Measurements from ENCODE around the gene NAT14. TPM values are rescaled to one million over a fixed set of nuclear protein-coding genes. Genes with fewer than 3 reads are reported as not detected.

Gene NAT14
- total and polyA plus RNA-seq, 2 of the 8 experiments (the other 6 are each of a cell fraction or from before 2014, with no cell fraction given), result 47.1 to 71.2 TPM

DNA sequence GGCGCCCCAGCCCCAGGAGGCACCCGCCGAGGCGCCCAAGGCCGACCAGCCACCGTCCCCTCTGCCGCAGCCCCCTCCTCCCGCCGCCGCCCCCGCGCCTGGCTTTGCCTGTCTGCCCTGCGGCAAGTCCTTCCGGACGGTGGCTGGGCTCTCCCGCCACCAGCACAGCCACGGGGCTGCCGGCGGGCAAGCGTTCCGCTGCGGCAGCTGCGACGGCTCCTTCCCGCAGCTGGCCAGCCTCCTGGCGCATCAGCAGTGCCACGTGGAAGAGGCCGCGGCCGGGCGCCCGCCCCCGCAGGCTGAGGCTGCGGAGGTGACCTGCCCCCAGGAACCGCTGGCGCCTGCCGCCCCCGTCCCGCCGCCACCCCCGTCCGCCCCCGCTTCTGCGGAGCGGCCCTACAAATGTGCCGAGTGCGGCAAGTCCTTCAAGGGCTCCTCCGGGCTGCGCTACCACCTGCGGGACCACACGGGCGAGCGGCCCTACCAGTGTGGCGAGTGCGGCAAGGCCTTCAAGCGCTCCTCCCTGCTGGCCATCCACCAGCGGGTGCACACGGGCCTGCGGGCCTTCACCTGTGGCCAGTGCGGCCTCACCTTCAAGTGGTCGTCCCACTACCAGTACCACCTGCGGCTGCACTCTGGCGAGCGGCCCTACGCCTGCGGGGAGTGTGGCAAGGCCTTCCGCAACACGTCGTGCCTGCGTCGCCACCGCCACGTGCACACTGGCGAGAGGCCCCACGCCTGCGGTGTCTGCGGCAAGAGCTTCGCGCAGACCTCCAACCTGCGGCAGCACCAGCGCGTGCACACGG, 2.6 kb upstream of the NAT14 start:
- H3K79me2 ChIP-seq (ENCODE audit: control insufficient read depth in 1 of 2, insufficient read depth in 2 of 2, low read length in 2 of 2), result peaks cover 0 to 23% of the 10 kb centered on the region in 2 experiments; a peak in 2 of 4 replicates
- no peak overlapping the region for H3K4ac ChIP-seq (replicated peaks; ENCODE audit: insufficient read length, low read depth, low read length)
- H3K4me2 ChIP-seq (ENCODE audit: insufficient read depth in 1 of 2, low read depth in 2 of 2, low read length in 2 of 2), result peak overlapping the region in 1 of 2 experiments; percentile 53; a peak in 2 of 4 replicates
- H3K9ac ChIP-seq (replicated peaks in 1 of 4; ENCODE audit: extremely low read depth in 1 of 4, low read depth in 3 of 4, low read length in 3 of 4), result no peak overlapping the region
- peaks cover 0 to 10% (median 0%) of the 10 kb centered on the region in 4 experiments; a peak in 2 of 8 replicates for H3K36me3 ChIP-seq (ENCODE audit: control insufficient read depth in 2 of 4, insufficient read depth in 4 of 4, low read length in 3 of 4)
- no peak overlapping the region for H3K56ac ChIP-seq (replicated peaks; ENCODE audit: insufficient read length, low read depth, low read length)
- 0 out of 2 replicates have a peak overlapping the region, but pooled peaks have one; percentile 48 for H2AK5ac ChIP-seq (ENCODE audit: low read depth, low read length)
- peaks cover 0 to 30% (median 21%) of the 10 kb centered on the region in 4 experiments; a peak in 6 of 7 replicates for H3K4me1 ChIP-seq (replicated peaks in 1 of 4; ENCODE audit: control insufficient read depth in 3 of 4, insufficient read depth in 4 of 4, low read length in 3 of 4)
- DNase-seq (ENCODE audit: low read depth in 1 of 2, low spot score in 2 of 2) (peak in 1 of 2 experiments; percentile 71), FAIRE-seq (no peak)
- no peak overlapping the region for H4K5ac ChIP-seq (ENCODE audit: insufficient read length, low read depth, low read length)
- H3K14ac ChIP-seq (ENCODE audit: insufficient read length), result no peak overlapping the region
- CTCF ChIA-PET (ENCODE audit: partially characterized antibody), result interaction anchor here (0.6 to 3.9 kb wide), 7 partner anchors 9 to 150 kb away, joined by 3 to 21 read pairs (median 5); no protein-coding TSS in a partner anchor
- no peak overlapping the region for H4K91ac ChIP-seq (replicated peaks; ENCODE audit: insufficient read length, low read length)
- H4K8ac ChIP-seq (ENCODE audit: extremely low read depth, insufficient read depth, low read length), result peak overlapping the region; percentile 42
- H3K27me3 ChIP-seq (replicated peaks in 1 of 4; ENCODE audit: control insufficient read depth in 3 of 4, extremely low read depth in 1 of 4, insufficient read depth in 3 of 4, low read length in 3 of 4), result no peaks in the 10 kb centered on the region
- H2BK12ac ChIP-seq (ENCODE audit: low read depth, low read length), result peak overlapping the region; percentile 80; the same call in 1 of the 2 replicates
- peak overlapping the region; percentile 48; the same call in 1 of the 2 replicates for H2BK20ac ChIP-seq (ENCODE audit: low read length)
- H3K79me1 ChIP-seq (ENCODE audit: low read depth, low read length), result peaks cover 13% of the 10 kb centered on the region
- 89% methylated on average over 40 of the region's 83 CpGs; no CpG with 5 or more reads in 1 of the 2 experiments for WGBS, 2 experiments (ENCODE audit: extremely low coverage in 1 of 2, insufficient coverage in 1 of 2, insufficient read length in 1 of 2, insufficient replicate concordance in 2 of 2, low coverage in 1 of 2, low lambda C conversion rate in 2 of 2, missing lambda C conversion rate in 1 of 2)
- no peak overlapping the region for H2AFZ ChIP-seq (ENCODE audit: low read length)
- H3K18ac ChIP-seq (ENCODE audit: extremely low read depth, low read length), result no peak overlapping the region; the same call in 1 of the 2 replicates
- H2BK5ac ChIP-seq (ENCODE audit: low read depth, low read length), result no peak overlapping the region
- no peak overlapping the region; a peak in 1 of 8 replicates for H3K4me3 ChIP-seq (ENCODE audit: extremely low read depth in 1 of 4, insufficient read depth in 2 of 4, low read depth in 3 of 4, low read length in 4 of 4)
- H2BK15ac ChIP-seq (ENCODE audit: low read length), result peak overlapping the region; percentile 81; the same call in 1 of the 2 replicates
- POLR2A ChIA-PET (ENCODE audit: partially characterized antibody), result interaction anchor here (0.6 to 4.9 kb wide), 6 partner anchors 8 to 22 kb away, joined by 3 to 27 read pairs (median 4); no protein-coding TSS in a partner anchor
- no peaks in the 10 kb centered on the region for H3K9me3 ChIP-seq (ENCODE audit: insufficient read depth in 2 of 2, low read depth in 1 of 2, low read length in 1 of 2)
- no peak overlapping the region for H3K23ac ChIP-seq (ENCODE audit: insufficient read length)
- peaks cover 8% of the 10 kb centered on the region; the same call in 1 of the 2 replicates for H3K23me2 ChIP-seq (ENCODE audit: low read depth, low read length)
- peaks cover 0 to 6% of the 10 kb centered on the region in 2 experiments for H4K20me1 ChIP-seq (replicated peaks in 1 of 2; ENCODE audit: control insufficient read depth in 1 of 2, insufficient read depth in 2 of 2, low read length in 2 of 2)
- H2BK120ac ChIP-seq (replicated peaks; ENCODE audit: low read depth, low read length), result no peak overlapping the region
- H3K27ac ChIP-seq (ENCODE audit: low read depth, low read length), result no peak overlapping the region
- TF ChIP-seq CTBP2 (IDR thresholded peaks at IDR 0.05; ENCODE audit: borderline replicate concordance, insufficient read depth, insufficient read length, low read length), result no peak
- TF ChIP-seq ASH2L (IDR thresholded peaks at IDR 0.05; ENCODE audit: low read length), result no peak
- TF ChIP-seq, protein P1, sequence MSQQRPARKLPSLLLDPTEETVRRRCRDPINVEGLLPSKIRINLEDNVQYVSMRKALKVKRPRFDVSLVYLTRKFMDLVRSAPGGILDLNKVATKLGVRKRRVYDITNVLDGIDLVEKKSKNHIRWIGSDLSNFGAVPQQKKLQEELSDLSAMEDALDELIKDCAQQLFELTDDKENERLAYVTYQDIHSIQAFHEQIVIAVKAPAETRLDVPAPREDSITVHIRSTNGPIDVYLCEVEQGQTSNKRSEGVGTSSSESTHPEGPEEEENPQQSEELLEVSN (IDR thresholded peaks at IDR 0.05), result peak; percentile 38; the same call in 1 of the 2 replicates
- TF ChIP-seq MAFK (IDR thresholded peaks at IDR 0.05; ENCODE audit: low read depth, low read length), result no peak
- TF ChIP-seq POLR2A (IDR thresholded peaks at IDR 0.05; ENCODE audit: control extremely low read depth in 1 of 2, low read depth in 2 of 2, low read length in 2 of 2), result no peak
- no peak for TF ChIP-seq RAD21 (IDR thresholded peaks at IDR 0.05 in 1 of 2, conservative IDR thresholded peaks at IDR 0.05 in 1 of 2; ENCODE audit: low read depth in 2 of 2, low read length in 2 of 2)
- TF ChIP-seq, protein P2, sequence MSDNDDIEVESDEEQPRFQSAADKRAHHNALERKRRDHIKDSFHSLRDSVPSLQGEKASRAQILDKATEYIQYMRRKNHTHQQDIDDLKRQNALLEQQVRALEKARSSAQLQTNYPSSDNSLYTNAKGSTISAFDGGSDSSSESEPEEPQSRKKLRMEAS (IDR thresholded peaks at IDR 0.05), result peak; percentile 73
- no peak for TF ChIP-seq KDM5A (IDR thresholded peaks at IDR 0.05; ENCODE audit: low read length)
- no peak for TF ChIP-seq CEBPB (IDR thresholded peaks at IDR 0.05; ENCODE audit: low read depth, low read length)
- no peak for TF ChIP-seq NANOG (IDR thresholded peaks at IDR 0.05; ENCODE audit: insufficient read depth, low read depth, low read length, poor library complexity, severe bottlenecking)
